HCT116 (cell line): ENCODE data around the gene PAAF1. TPM values are rescaled to one million over a fixed set of nuclear protein-coding genes. Genes with fewer than 3 reads are reported as not detected.

Experiments used
- ATAC-seq: fragments of 200-7000 bp; cut with Tn5 transposase; 2 replicates; pipeline ENCODE4 v1.9.1; 2020; ENCODE audit warnings: mild to moderate bottlenecking, moderate library complexity
- BruUV-seq: library from RNA; stranded (reverse); fragments of 400-500 nt; replicated peaks from 2 replicates; lab custom pipeline; 2021; lab: Mats Ljungman, UMichigan
- CTCF ChIA-PET: fragments of 300-600 bp; sonication (Branson Sonifier 250); formaldehyde crosslinking; loops from one replicate; lab custom pipeline; 2021; ENCODE audit warnings: antibody characterized with exemption; lab: Charles Lee
- POLR2A ChIA-PET: fragments of 300-600, 350-600 bp; sonication (Branson Sonifier 250); formaldehyde crosslinking; loops from one replicate; lab custom pipeline; 2021; ENCODE audit warnings: antibody characterized with exemption; lab: Charles Lee
- RAD21 ChIA-PET, 2 experiments: fragments of 300-600 bp; sonication (Branson Sonifier 250); formaldehyde crosslinking; loops; one replicate each; lab custom pipeline; 2023; ENCODE audit warnings: low total read pairs in 2 of 2; ENCODE audit not compliant: uncharacterized antibody in 2 of 2, unreplicated experiment in 2 of 2, low non-redundant PET in 1 of 2; lab: Charles Lee
- DNase-seq: peaks from one replicate; pipeline ENCODE4 v3.0.0-alpha.2; 2010; ENCODE audit warnings: low read depth, low spot score
- H2AFZ ChIP-seq: fragments of 200-600 bp; shearing (Covaris generic), sonication (generic); 2 replicates; pipeline ENCODE4 v1.6.1; 2017; ENCODE audit warnings: low read depth, mixed run types, mixed read lengths, antibody characterized with exemption, low read length; ENCODE audit not compliant: poor library complexity, severe bottlenecking
- H3K27ac ChIP-seq: 2 replicates; pipeline ENCODE4 v1.5.1; 2012; ENCODE audit warnings: low read depth, low read length
- H3K27me3 ChIP-seq: fragments of 200-600 bp; sonication (generic); 2 replicates; pipeline ENCODE4 v1.6.1; 2016; ENCODE audit warnings: mixed run types, low read length, mixed read lengths; ENCODE audit not compliant: insufficient read depth
- H3K36me3 ChIP-seq, 2 experiments: fragments of 200-500 bp in 1 of 2; fragments of 200-600 bp in 1 of 2; sonication (Bioruptor generic) in 1 of 2; sonication (generic) in 1 of 2; 2 replicates each; pipeline versions ENCODE4 v1.5.1 to v1.6.1; 2014 to 2016; ENCODE audit warnings: low read length in 2 of 2, inconsistent platforms in 1 of 2, mixed read lengths in 1 of 2, mixed run types in 1 of 2; ENCODE audit not compliant: insufficient read depth in 2 of 2, control insufficient read depth in 1 of 2
- H3K4me1 ChIP-seq, 2 experiments: fragments of 200-600 bp in 1 of 2; sonication (generic) in 1 of 2; 2 replicates each; pipeline versions ENCODE4 v1.5.1 to v1.6.1; 2012 to 2017; ENCODE audit warnings: low read length in 2 of 2, inconsistent platforms in 1 of 2, mild to moderate bottlenecking in 1 of 2, mixed read lengths in 1 of 2, mixed run types in 1 of 2, moderate library complexity in 1 of 2; ENCODE audit not compliant: insufficient read depth in 2 of 2, control insufficient read depth in 1 of 2
- H3K4me2 ChIP-seq: fragments of 200-600 bp; sonication (generic); 2 replicates; pipeline ENCODE4 v1.6.1; 2017; ENCODE audit warnings: mixed run types, low read length, mixed read lengths
- H3K4me3 ChIP-seq, 2 experiments: fragments of 200-600 bp in 1 of 2; sonication (generic) in 1 of 2; replicated peaks in 1 of 2; 2 replicates each; pipeline ENCODE4 v1.5.1; 2011 to 2016; ENCODE audit warnings: low read length in 2 of 2, control low read depth in 1 of 2, low read depth in 1 of 2, mild to moderate bottlenecking in 1 of 2, mixed read lengths in 1 of 2, mixed run types in 1 of 2
- H3K79me2 ChIP-seq: fragments of 200-600 bp; sonication (generic); 2 replicates; pipeline ENCODE4 v1.6.1; 2017; ENCODE audit warnings: mild to moderate bottlenecking, mixed run types, low read length, moderate library complexity, mixed read lengths; ENCODE audit not compliant: insufficient read depth
- H3K9ac ChIP-seq: fragments of 200-600 bp; sonication (generic); 2 replicates; pipeline ENCODE4 v1.6.1; 2016; ENCODE audit warnings: low read length, mixed read lengths
- H3K9me2 ChIP-seq: fragments of 200-600 bp; sonication (generic), shearing (Covaris generic); 2 replicates; pipeline ENCODE4 v1.6.1; 2017; ENCODE audit warnings: mixed run types, mild to moderate bottlenecking, moderate library complexity; ENCODE audit not compliant: insufficient read depth
- H3K9me3 ChIP-seq, 2 experiments: fragments of 200-500 bp in 1 of 2; fragments of 200-600 bp in 1 of 2; sonication (Bioruptor generic) in 1 of 2; sonication (generic) in 1 of 2; 2 replicates each; pipeline ENCODE4 v1.6.1; 2014 to 2017; ENCODE audit warnings: low read length in 2 of 2, mixed read lengths in 2 of 2, inconsistent platforms in 1 of 2, low read depth in 1 of 2, mild to moderate bottlenecking in 1 of 2, mixed run types in 1 of 2, moderate library complexity in 1 of 2; ENCODE audit not compliant: control insufficient read depth in 1 of 2, insufficient read depth in 1 of 2
- H4K20me1 ChIP-seq: fragments of 200-600 bp; sonication (generic), shearing (Covaris generic); 2 replicates; pipeline ENCODE4 v1.6.1; 2017; ENCODE audit warnings: mixed run types, mild to moderate bottlenecking, moderate library complexity; ENCODE audit not compliant: insufficient read depth
- CTCF ChIP-seq, 3 experiments: fragments of 200-600 bp in 1 of 3; sonication (generic) in 1 of 3; IDR thresholded peaks in 2 of 3; conservative IDR thresholded peaks in 1 of 3; 2 replicates each; pipeline ENCODE4 v1.5.1; 2012 to 2017; ENCODE audit warnings: low read depth in 2 of 3, low read length in 2 of 3, antibody characterized with exemption in 1 of 3, borderline replicate concordance in 1 of 3, control low read depth in 1 of 3, mild to moderate bottlenecking in 1 of 3, mixed read lengths in 1 of 3, mixed run types in 1 of 3, moderate library complexity in 1 of 3; ENCODE audit not compliant: insufficient read depth in 1 of 3
- MAX ChIP-seq: IDR thresholded peaks from 2 replicates; pipeline ENCODE4 v1.6.1; 2012
- RAD21 ChIP-seq: IDR thresholded peaks from 2 replicates; pipeline ENCODE4 v1.6.1; 2012; ENCODE audit warnings: low read depth, mild to moderate bottlenecking
- ZNF274 ChIP-seq: fragments of 200-500 bp; sonication (Bioruptor generic); IDR thresholded peaks from 2 replicates; pipeline ENCODE4 v1.6.1; 2014; ENCODE audit warnings: mild to moderate bottlenecking, low read depth, low read length, inconsistent platforms
- intact Hi-C: fragments of 100-400 bp; cut with micrococcal nuclease; formaldehyde crosslinking; loops from 2 replicates; pipeline ENCODE4 v1.10.0; 2022
- total RNA-seq: library from RNA; stranded (reverse); gene quantifications from one replicate; pipeline ENCODE4 v1.2.1, GENCODE V29; 2021; ENCODE audit not compliant: unreplicated experiment

PAAF1 gene
- total RNA-seq, 1 experiment from 2014 or later, result 15.5 TPM

GRCh38 chr11:73931039-73931645 is 54.3 kb downstream of the PAAF1 start:
- Histone ChIP-seq H2AFZ (no peak overlapping the region), H3K36me3 (no peaks in the 10 kb centered on the region), H3K9ac (no peak overlapping the region), H3K9me3 (no peaks in the 10 kb centered on the region), H3K79me2 (no peaks in the 10 kb centered on the region), H3K4me1 (peaks cover 3% of the 10 kb centered on the region in 2 experiments; a peak in 3 of 4 replicates), H3K27ac (no peak overlapping the region), H3K4me2 (no peak overlapping the region; the same call in 1 of the 2 replicates), H3K4me3 (no peak overlapping the region), H3K27me3 (no peaks in the 10 kb centered on the region), H3K9me2 (no peaks in the 10 kb centered on the region), H4K20me1 (no peaks in the 10 kb centered on the region)
- ATAC-seq (peak; percentile 100), DNase-seq (peak; percentile 79)
- RAD21 ChIA-PET, result interaction anchor here (0.6 to 1.8 kb wide), 5 partner anchors 111 to 306 kb away, joined by 3 to 8 read pairs (median 4); no protein-coding TSS in a partner anchor
- TF ChIP-seq RAD21 (peak; percentile 93), ZNF274 (no peak), MAX (no peak), CTCF (IDR thresholded peaks at IDR 0.05 in 2 of 3, conservative IDR thresholded peaks at IDR 0.05 in 1 of 3; ENCODE audit: borderline replicate concordance in 1 of 3, insufficient read depth in 1 of 3, low read depth in 2 of 3, low read length in 2 of 3) (peak; percentile 49 to 74 (median 60); a peak in 5 of 6 replicates)
- POLR2A ChIA-PET, result interaction anchor here (0.6 to 1.3 kb wide), 3 partner anchors 143 to 240 kb away, joined by 3 to 4 read pairs (median 3); no protein-coding TSS in a partner anchor
- no TSS peak for BruUV-seq
- intact Hi-C loops, result loop anchor here (1.0 to 5.0 kb wide), 6 partner anchors 144 to 528 kb away; partner anchors contain the start of genes MRPL48 and RAB6A
- CTCF ChIA-PET, result interaction anchor here (0.5 to 2.6 kb wide), 28 partner anchors 10 to 580 kb away, joined by 3 to 49 read pairs (median 4); partner anchors contain the start of genes DNAJB13, MRPL48 and RAB6A
